ENCODE data around the gene GPBP1. TPM values are rescaled to one million over a fixed set of nuclear protein-coding genes. Genes with fewer than 3 reads are reported as not detected.

GPBP1 gene
- total RNA-seq, 1 experiment from 2014 or later = 112 TPM

- H3K27ac Mint-ChIP-seq = no peak overlapping the region
- no peak overlapping the region for H3K14ac ChIP-seq (ENCODE audit: insufficient read depth, low read length)
- H3K27ac ChIP-seq (ENCODE audit: insufficient read length, low read depth, low read length) = no peak overlapping the region
- no peak overlapping the region for H2AFZ ChIP-seq (ENCODE audit: low read length)
- no peaks in the 10 kb centered on the region for H4K20me1 ChIP-seq (ENCODE audit: control insufficient read depth, insufficient read depth, insufficient read length)
- no peaks in the 10 kb centered on the region for H3K27me3 ChIP-seq (ENCODE audit: insufficient read depth, low read length)
- H3K56ac ChIP-seq (ENCODE audit: insufficient read length, low read depth, low read length) = no peak overlapping the region
- H3K4me1 Mint-ChIP-seq = peaks cover 3% of the 10 kb centered on the region in 2 experiments
- no peaks in the 10 kb centered on the region for H3K4me1 ChIP-seq (ENCODE audit: insufficient read depth, low read length)
- no peaks in the 10 kb centered on the region for H3K79me1 ChIP-seq (ENCODE audit: insufficient read depth, low read depth, low read length, poor library complexity, severe bottlenecking)
- H2BK120ac ChIP-seq (ENCODE audit: low read depth, low read length, poor library complexity, severe bottlenecking) = no peak overlapping the region
- no peak overlapping the region for H3K18ac ChIP-seq (ENCODE audit: insufficient read length, low read depth, low read length)
- no peaks in the 10 kb centered on the region for H3K79me2 ChIP-seq (ENCODE audit: insufficient read depth, low read length)
- no peak overlapping the region for H2BK5ac ChIP-seq (ENCODE audit: insufficient read length, low read length)
- no peak overlapping the region for H3K4me3 Mint-ChIP-seq
- H3K9ac ChIP-seq (ENCODE audit: extremely low read depth, insufficient read length, low read length) = no peak overlapping the region
- H4K91ac ChIP-seq (ENCODE audit: insufficient read length, low read depth, low read length) = no peak overlapping the region
- H4K5ac ChIP-seq (ENCODE audit: insufficient read length, low read depth, low read length) = no peak overlapping the region
- no peak overlapping the region for H2AK5ac ChIP-seq (ENCODE audit: insufficient read length, low read length)
- no peak for DNase-seq
- no peak overlapping the region for H3K4ac ChIP-seq (ENCODE audit: low read depth, low read length)
- H3K36me3 Mint-ChIP-seq (ENCODE audit: insufficient read depth in 1 of 3, low read depth in 3 of 3) = peaks cover 7 to 29% (median 8%) of the 10 kb centered on the region in 3 experiments; a peak in 6 of 7 replicates
- H3K9me3 Mint-ChIP-seq = peaks cover 29 to 36% of the 10 kb centered on the region in 2 experiments
- no peak overlapping the region for H3T11ph ChIP-seq (ENCODE audit: low read length)
- H3K9me3 ChIP-seq (ENCODE audit: control insufficient read depth, low read depth, low read length) = peaks cover 4% of the 10 kb centered on the region
- H2BK15ac ChIP-seq (ENCODE audit: low read depth, low read length) = no peak overlapping the region
- no peak overlapping the region for H4K8ac ChIP-seq (replicated peaks; ENCODE audit: insufficient read length, low read depth, low read length)
- H3K27me3 Mint-ChIP-seq (ENCODE audit: low read depth) = no peaks in the 10 kb centered on the region
- WGBS (ENCODE audit: extremely low coverage, insufficient read length, low lambda C conversion rate) = no CpG with 5 or more reads among the region's 2 CpGs
- no peak overlapping the region for H3K4me2 ChIP-seq (ENCODE audit: insufficient read depth, insufficient read length, low read length)
- no peak for TF ChIP-seq CTCF (conservative IDR thresholded peaks at IDR 0.05)
- H3K23ac ChIP-seq (ENCODE audit: insufficient read length, low read depth, low read length) = no peak overlapping the region
- no peak overlapping the region for H2BK20ac ChIP-seq (ENCODE audit: low read depth, low read length, poor library complexity, severe bottlenecking)
- no peaks in the 10 kb centered on the region for H3K23me2 ChIP-seq (ENCODE audit: insufficient read length, low read depth, low read length, poor library complexity, severe bottlenecking)
- no peak overlapping the region for H2BK12ac ChIP-seq (ENCODE audit: insufficient read length, low read depth, low read length)
Observed at GRCh38 chr5:57306359-57306758, 132.5 kb downstream of the GPBP1 start.
